Upper lobe of left lung (tissue), 6 donors: ENCODE measurements around the gene CHMP6. TPM values are rescaled to one million over a fixed set of nuclear protein-coding genes. Genes with fewer than 3 reads are reported as not detected.

Source experiments
- ATAC-seq, 2 donors: fragments of 200-7000 bp; cut with Tn5 transposase; one replicate each; pipeline ENCODE4 v1.9.1; 2022; ENCODE audit warnings: mild to moderate bottlenecking in 2 of 2, moderate library complexity in 2 of 2; ENCODE audit not compliant: low FRiP score in 2 of 2
- DNase-seq, 2 donors: peaks; one replicate each; pipeline ENCODE4 v3.0.0-alpha.2; 2019 to 2020
- H3K27ac ChIP-seq, 4 donors: fragments of 200-600 bp; sonication (generic); one replicate each; pipeline ENCODE4 v1.5.1; 2016 to 2019
- H3K27me3 ChIP-seq, 4 donors: fragments of 200-600 bp; sonication (generic); one replicate each; pipeline ENCODE4 v1.5.1; 2017 to 2019
- H3K36me3 ChIP-seq, 4 donors: fragments of 200-600 bp; sonication (generic); one replicate each; pipeline ENCODE4 v1.5.1; 2016 to 2019
- H3K4me1 ChIP-seq, 4 donors: fragments of 200-600 bp; sonication (generic); one replicate each; pipeline ENCODE4 v1.5.1; 2018 to 2019
- H3K4me3 ChIP-seq, 4 donors: fragments of 200-600 bp; sonication (generic); one replicate each; pipeline ENCODE4 v1.5.1; 2017 to 2019; ENCODE audit warnings: mild to moderate bottlenecking in 2 of 4, moderate library complexity in 1 of 4
- H3K9me3 ChIP-seq, 4 donors: fragments of 200-600 bp; sonication (generic); one replicate each; pipeline ENCODE4 v1.5.1; 2018 to 2019
- EP300 ChIP-seq, 4 donors: sonication (generic); formaldehyde crosslinking; IDR thresholded peaks; one replicate each; pipeline ENCODE4 v1.5.1; 2017; ENCODE audit warnings: antibody characterized with exemption in 4 of 4, control low read depth in 2 of 4
- POLR2A ChIP-seq, 4 donors: fragments of 450-650 bp; IDR thresholded peaks; one replicate each; pipeline ENCODE4 v1.5.1; 2016 to 2017; ENCODE audit warnings: antibody characterized with exemption in 4 of 4, mild to moderate bottlenecking in 2 of 4
- POLR2AphosphoS5 ChIP-seq, 2 donors: sonication (generic); formaldehyde crosslinking; IDR thresholded peaks; one replicate each; pipeline ENCODE4 v1.5.1; 2017; ENCODE audit warnings: antibody characterized with exemption in 2 of 2
- WGBS, 2 donors: methylation state at CpG; one replicate each; pipeline ENCODE4 v1.1.5; 2017 to 2018; 5-methylcytosine and 5-hydroxymethylcytosine counted together
- total RNA-seq, 6 donors: library from RNA; depleted of rRNA in 4 of 6; stranded (reverse); fragments of >200 nt in 4 of 6; gene quantifications; one replicate each; pipeline versions ENCODE4 v1.1.0 to v1.2.1, GENCODE V29; 2016 to 2021
- TF ChIP-seq, protein P1 (sequence below), 6 experiments: fragments of 450-650 bp in 4 of 6; fragments of 200-600 bp in 2 of 6; sonication (generic) in 2 of 6; IDR thresholded peaks; one replicate each; pipeline ENCODE4 v1.5.1; 2016 to 2019; ENCODE audit warnings: antibody characterized with exemption in 6 of 6
- donor health status: DM: no; HTN: no; CAD: no; lungs with moderate emphysema.
- donor health status: DM: no; HTN: yes; CAD: no; lungs with severe emphysema.

Gene CHMP6
- total RNA-seq, 6 donors from 2014 or later = 29.5 to 75.4 (median 34.8) TPM

DNA sequence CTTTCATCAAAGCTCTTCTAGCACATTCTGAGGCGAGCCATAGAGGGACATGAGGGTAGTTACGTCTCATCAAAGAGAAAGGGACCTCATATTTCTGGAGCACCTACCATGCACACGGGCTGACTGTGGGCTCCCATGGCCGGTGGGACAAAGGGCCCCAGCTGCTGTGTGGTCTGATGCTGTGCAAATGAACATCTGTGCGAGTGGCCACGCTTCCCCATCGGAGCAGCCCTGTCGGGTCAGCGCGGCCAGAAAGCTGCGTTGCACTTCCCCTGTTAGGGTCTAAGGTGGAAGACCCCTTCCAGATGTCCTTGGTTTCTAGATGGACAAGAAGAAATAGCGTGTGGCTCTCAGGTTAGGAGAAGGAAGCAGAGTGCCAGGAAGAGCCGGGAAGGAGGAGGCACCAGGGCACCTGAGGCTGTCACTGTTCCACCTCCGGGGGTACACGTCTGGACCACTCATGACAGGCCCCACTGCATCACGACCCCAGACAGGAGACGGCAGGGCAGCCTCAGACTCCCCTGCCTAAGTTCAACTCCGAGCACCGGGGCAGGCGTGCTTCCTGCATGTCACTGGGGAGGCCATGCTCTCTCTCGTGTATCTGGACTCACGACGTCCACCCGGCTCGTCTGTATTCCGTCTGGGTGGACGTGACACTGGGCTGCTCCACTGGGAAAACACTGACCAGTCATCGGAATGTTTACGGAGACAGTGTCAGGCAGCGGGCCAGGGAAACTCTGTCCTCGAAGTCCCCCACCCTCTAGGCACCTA, 34.8 kb downstream of the CHMP6 start:
- peak overlapping the region in 2 of 4 donors; percentile 66 to 80 for H3K27ac ChIP-seq
- TF ChIP-seq POLR2A (IDR thresholded peaks at IDR 0.05) (no peak), EP300 (IDR thresholded peaks at IDR 0.05) (no peak), POLR2AphosphoS5 (IDR thresholded peaks at IDR 0.05) (no peak)
- TF ChIP-seq, protein P1, sequence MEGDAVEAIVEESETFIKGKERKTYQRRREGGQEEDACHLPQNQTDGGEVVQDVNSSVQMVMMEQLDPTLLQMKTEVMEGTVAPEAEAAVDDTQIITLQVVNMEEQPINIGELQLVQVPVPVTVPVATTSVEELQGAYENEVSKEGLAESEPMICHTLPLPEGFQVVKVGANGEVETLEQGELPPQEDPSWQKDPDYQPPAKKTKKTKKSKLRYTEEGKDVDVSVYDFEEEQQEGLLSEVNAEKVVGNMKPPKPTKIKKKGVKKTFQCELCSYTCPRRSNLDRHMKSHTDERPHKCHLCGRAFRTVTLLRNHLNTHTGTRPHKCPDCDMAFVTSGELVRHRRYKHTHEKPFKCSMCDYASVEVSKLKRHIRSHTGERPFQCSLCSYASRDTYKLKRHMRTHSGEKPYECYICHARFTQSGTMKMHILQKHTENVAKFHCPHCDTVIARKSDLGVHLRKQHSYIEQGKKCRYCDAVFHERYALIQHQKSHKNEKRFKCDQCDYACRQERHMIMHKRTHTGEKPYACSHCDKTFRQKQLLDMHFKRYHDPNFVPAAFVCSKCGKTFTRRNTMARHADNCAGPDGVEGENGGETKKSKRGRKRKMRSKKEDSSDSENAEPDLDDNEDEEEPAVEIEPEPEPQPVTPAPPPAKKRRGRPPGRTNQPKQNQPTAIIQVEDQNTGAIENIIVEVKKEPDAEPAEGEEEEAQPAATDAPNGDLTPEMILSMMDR (IDR thresholded peaks at IDR 0.05) = no peak

GRCh38 chr17:81027038-81027437, 35.4 kb downstream of the CHMP6 start:
- Histone ChIP-seq H3K9me3 (no peaks in the 10 kb centered on the region), H3K4me3 (no peak overlapping the region), H3K36me3 (no peaks in the 10 kb centered on the region), H3K4me1 (peaks cover 48 to 85% (median 59%) of the 10 kb centered on the region in 4 donors), H3K27me3 (no peaks in the 10 kb centered on the region), H3K27ac (no peak overlapping the region)
- DNase-seq (peak in 1 of 2 donors; percentile 75), ATAC-seq (no peak)
- 63 to 68% methylated on average over 15 of the region's 15 CpGs for WGBS, 2 donors
- no peak for TF ChIP-seq EP300 (IDR thresholded peaks at IDR 0.05)
- no peak for TF ChIP-seq POLR2AphosphoS5 (IDR thresholded peaks at IDR 0.05)
- TF ChIP-seq, protein P1 (IDR thresholded peaks at IDR 0.05) = no peak
- TF ChIP-seq POLR2A (IDR thresholded peaks at IDR 0.05) = no peak

More for the DNA sequence above, 34.8 kb downstream of the CHMP6 start:
- H3K27me3 ChIP-seq = no peaks in the 10 kb centered on the region
- H3K36me3 ChIP-seq = no peaks in the 10 kb centered on the region
- WGBS, 2 donors = 65 to 73% methylated on average over 26 to 31 of the region's 31 CpGs
- peak in 1 of 2 donors; percentile 36 for DNase-seq
- H3K9me3 ChIP-seq = no peaks in the 10 kb centered on the region
- H3K4me1 ChIP-seq = peaks cover 45 to 85% (median 58%) of the 10 kb centered on the region in 4 donors
- H3K4me3 ChIP-seq = no peak overlapping the region
- no peak for ATAC-seq

DNA sequence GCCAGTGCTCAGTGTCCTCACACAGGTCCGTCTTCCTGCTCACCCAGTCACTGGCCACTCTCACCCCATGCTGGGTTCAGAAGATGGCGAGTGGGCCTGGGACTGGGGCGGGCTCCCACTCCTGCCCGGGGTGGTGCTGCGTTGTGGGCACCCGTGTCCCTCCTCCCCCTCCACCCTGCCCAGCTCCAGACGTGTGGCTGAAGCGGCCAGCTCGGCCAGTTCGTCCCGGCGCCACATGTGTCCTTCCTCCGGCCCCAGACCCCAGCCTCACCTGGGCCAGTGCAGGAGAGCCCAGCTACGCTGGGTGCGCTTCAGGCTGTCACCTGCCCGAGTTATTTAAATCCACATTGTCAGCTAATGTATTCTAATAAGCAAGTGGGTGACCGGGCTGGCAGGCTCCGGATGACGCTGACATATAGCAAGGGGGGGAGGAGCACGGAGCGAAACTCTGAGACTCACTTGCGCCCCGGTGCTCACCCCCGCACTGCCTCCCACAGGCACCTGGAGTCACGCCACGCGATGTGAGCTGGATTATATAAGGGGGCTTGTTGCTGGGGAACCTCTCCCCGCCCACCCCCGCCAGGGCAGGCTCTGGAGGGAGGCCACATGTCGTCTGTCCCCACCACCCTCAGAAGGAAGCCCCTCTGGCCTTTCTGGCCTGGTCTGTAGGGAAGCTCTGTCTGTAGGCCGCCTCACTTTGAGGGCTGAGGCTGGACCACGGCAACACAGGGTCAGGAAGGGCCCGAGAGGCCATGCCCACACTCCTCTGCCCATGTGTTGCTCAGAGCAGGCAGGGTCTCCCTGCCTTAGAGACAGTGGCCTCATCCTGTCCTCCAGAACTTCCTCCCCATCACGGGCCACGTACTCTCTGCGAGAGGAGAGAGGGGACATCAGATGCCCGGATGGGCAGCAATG, 36.2 kb downstream of the CHMP6 start:
- Histone ChIP-seq H3K9me3 (no peaks in the 10 kb centered on the region), H3K27me3 (no peaks in the 10 kb centered on the region), H3K4me1 (peaks cover 56 to 87% (median 66%) of the 10 kb centered on the region in 4 donors), H3K27ac (peak overlapping the region in 1 of 4 donors; percentile 22), H3K4me3 (no peak overlapping the region), H3K36me3 (no peaks in the 10 kb centered on the region)
- TF ChIP-seq POLR2A (IDR thresholded peaks at IDR 0.05) (no peak), EP300 (IDR thresholded peaks at IDR 0.05) (no peak), POLR2AphosphoS5 (IDR thresholded peaks at IDR 0.05) (no peak)
- TF ChIP-seq, protein P1 (IDR thresholded peaks at IDR 0.05) = no peak
- WGBS, 2 donors = 60% methylated on average over 6 to 35 of the region's 37 CpGs
- ATAC-seq (no peak), DNase-seq (peak in 1 of 2 donors; percentile 75)

DNA sequence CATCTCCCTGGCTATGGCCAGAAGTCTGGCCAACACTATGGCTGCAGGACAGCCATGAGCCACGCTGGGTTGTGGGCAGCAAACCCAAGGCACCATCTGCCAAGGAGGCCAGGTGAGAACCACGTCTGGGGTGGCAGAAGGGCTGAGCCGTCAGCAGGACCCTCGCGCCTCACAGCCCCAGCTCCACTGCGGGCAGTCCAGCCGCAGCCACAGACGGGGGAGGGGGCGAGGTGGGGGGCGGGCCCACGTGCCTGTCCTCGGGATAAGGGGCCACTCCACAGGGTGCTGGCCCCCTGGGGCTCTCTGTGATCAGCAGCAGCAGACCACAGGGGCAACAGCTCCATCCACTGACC, 36.8 kb downstream of the CHMP6 start:
- 49% methylated on average over 3 of the region's 12 CpGs; no CpG with 5 or more reads in 1 of the 2 donors for whole genome bisulfite sequencing, 2 donors
- TF ChIP-seq EP300 (IDR thresholded peaks at IDR 0.05) (no peak), POLR2AphosphoS5 (IDR thresholded peaks at IDR 0.05) (no peak), POLR2A (IDR thresholded peaks at IDR 0.05) (no peak)
- TF ChIP-seq, protein P1 (IDR thresholded peaks at IDR 0.05) = no peak
- Histone ChIP-seq H3K36me3 (no peaks in the 10 kb centered on the region), H3K27ac (no peak overlapping the region), H3K4me3 (no peak overlapping the region), H3K9me3 (no peaks in the 10 kb centered on the region), H3K4me1 (peaks cover 61 to 87% (median 70%) of the 10 kb centered on the region in 4 donors), H3K27me3 (no peaks in the 10 kb centered on the region)
- no peak for ATAC-seq
- DNase-seq = peak in 1 of 2 donors; percentile 80
